CD14-positive monocyte (primary cell): Measurements from ENCODE around the gene LPGAT1. TPM values are rescaled to one million over a fixed set of nuclear protein-coding genes. Genes with fewer than 3 reads are reported as not detected.

Source experiments
- DNase-seq, 3 donors: peaks; one replicate each; pipeline ENCODE4 v3.0.0-alpha.2; 2011 to 2022
- H2AFZ ChIP-seq: 2 replicates; pipeline ENCODE4 v1.6.0; 2012; ENCODE audit warnings: mild to moderate bottlenecking, low read depth, low read length, inconsistent platforms; ENCODE audit not compliant: insufficient read depth, poor library complexity, severe bottlenecking
- H3K27ac ChIP-seq, 2 donors: 1 replicate in 1 of 2; 2 replicates in 1 of 2; pipeline ENCODE4 v1.5.1; 2012 to 2013; ENCODE audit warnings: low read length in 2 of 2, control low read depth in 1 of 2, inconsistent platforms in 1 of 2, low read depth in 1 of 2, mild to moderate bottlenecking in 1 of 2
- H3K27me3 ChIP-seq, 2 donors: one replicate each; pipeline versions ENCODE4 v1.6.0 to v1.6.1; 2011 to 2013; ENCODE audit warnings: low read length in 2 of 2; ENCODE audit not compliant: control insufficient read depth in 2 of 2, insufficient read depth in 2 of 2
- H3K36me3 ChIP-seq, 2 donors: replicated peaks in 1 of 2; 1 replicate in 1 of 2; 2 replicates in 1 of 2; pipeline versions ENCODE4 v1.5.1 to v1.6.1; 2012 to 2013; ENCODE audit warnings: low read length in 2 of 2, control low read depth in 1 of 2, inconsistent platforms in 1 of 2, mild to moderate bottlenecking in 1 of 2; ENCODE audit not compliant: insufficient read depth in 2 of 2, control insufficient read depth in 1 of 2
- H3K4me1 ChIP-seq, 2 donors: 1 replicate in 1 of 2; 2 replicates in 1 of 2; pipeline versions ENCODE4 v1.5.1 to v1.6.1; 2012 to 2013; ENCODE audit warnings: low read length in 2 of 2, control low read depth in 1 of 2, inconsistent platforms in 1 of 2, mild to moderate bottlenecking in 1 of 2, moderate library complexity in 1 of 2; ENCODE audit not compliant: insufficient read depth in 2 of 2, control insufficient read depth in 1 of 2
- H3K4me2 ChIP-seq: replicated peaks from 2 replicates; pipeline ENCODE3; 2012; ENCODE audit warnings: low read length, moderate library complexity, mild to moderate bottlenecking; ENCODE audit not compliant: poor library complexity, severe bottlenecking; ENCODE audit errors: extremely low read depth
- H3K4me3 ChIP-seq, 3 experiments: fragments of 200-600 bp in 1 of 3; sonication (generic) in 1 of 3; replicated peaks in 1 of 3; 1 replicate in 2 of 3; 2 replicates in 1 of 3; pipeline ENCODE4 v1.5.1; 2011 to 2013; ENCODE audit warnings: low read length in 3 of 3, mild to moderate bottlenecking in 3 of 3, control low read depth in 2 of 3, low read depth in 2 of 3, inconsistent platforms in 1 of 3, moderate library complexity in 1 of 3
- H3K79me2 ChIP-seq: 2 replicates; pipeline ENCODE4 v1.6.0; 2012; ENCODE audit warnings: mild to moderate bottlenecking, control low read depth, inconsistent platforms, low read length, moderate library complexity; ENCODE audit not compliant: insufficient read depth
- H3K9ac ChIP-seq: 2 replicates; pipeline ENCODE4 v1.6.0; 2017; ENCODE audit warnings: low read length, mild to moderate bottlenecking; ENCODE audit not compliant: insufficient read depth, poor library complexity, severe bottlenecking
- H3K9me3 ChIP-seq, 2 donors: replicated peaks in 1 of 2; 1 replicate in 1 of 2; 2 replicates in 1 of 2; pipeline versions ENCODE4 v1.5.1 to v1.6.1; 2012 to 2013; ENCODE audit warnings: low read length in 2 of 2, control low read depth in 1 of 2; ENCODE audit not compliant: control insufficient read depth in 1 of 2, insufficient read depth in 1 of 2
- H4K20me1 ChIP-seq: 2 replicates; pipeline ENCODE4 v1.6.0; 2012; ENCODE audit warnings: mild to moderate bottlenecking, low read length, control low read depth, moderate library complexity; ENCODE audit not compliant: insufficient read depth
- H3K27ac Mint-ChIP-seq, 7 donors: one replicate each; pipeline ENCODE4 v1.8.0; 2020; ENCODE audit warnings: mild to moderate bottlenecking in 7 of 7, mixed read lengths in 7 of 7, moderate library complexity in 6 of 7, inconsistent platforms in 2 of 7
- H3K27me3 Mint-ChIP-seq, 3 donors: one replicate each; pipeline ENCODE4 v1.8.0; 2021 to 2022; ENCODE audit warnings: low read depth in 3 of 3, mild to moderate bottlenecking in 3 of 3, mixed read lengths in 3 of 3, moderate library complexity in 3 of 3, inconsistent platforms in 1 of 3
- H3K36me3 Mint-ChIP-seq, 2 donors: one replicate each; pipeline ENCODE4 v1.8.0; 2020; ENCODE audit warnings: mixed read lengths in 2 of 2, inconsistent platforms in 1 of 2, mild to moderate bottlenecking in 1 of 2
- H3K4me1 Mint-ChIP-seq: one replicate; pipeline ENCODE4 v1.8.0; 2020; ENCODE audit warnings: mild to moderate bottlenecking, mixed read lengths
- H3K4me3 Mint-ChIP-seq, 2 donors: one replicate each; pipeline ENCODE4 v1.8.0; 2020; ENCODE audit warnings: mild to moderate bottlenecking in 2 of 2, mixed read lengths in 2 of 2, moderate library complexity in 1 of 2
- H3K9me3 Mint-ChIP-seq, 7 donors: one replicate each; pipeline ENCODE4 v1.8.0; 2020 to 2022; ENCODE audit warnings: mixed read lengths in 7 of 7, mild to moderate bottlenecking in 6 of 7, moderate library complexity in 6 of 7, inconsistent platforms in 2 of 7
- CTCF ChIP-seq: fragments of 200-600 bp; IDR thresholded peaks from one replicate; pipeline ENCODE4 v1.8.0; 2022; ENCODE audit warnings: antibody characterized with exemption, mild to moderate bottlenecking
- WGBS: methylation state at CpG from one replicate; pipeline ENCODE4 v1.1.5; 2013; ENCODE audit warnings: missing lambda C conversion rate; ENCODE audit not compliant: insufficient coverage; 5-methylcytosine and 5-hydroxymethylcytosine counted together
- intact Hi-C, 2 donors: fragments of 100-400 bp; cut with micrococcal nuclease; formaldehyde crosslinking; loops; one replicate each; pipeline versions ENCODE4 v1.15.0 to v1.15.1; 2023
- polyA plus RNA-seq, 3 donors: library from polyadenylated mRNA; depleted of rRNA in 1 of 3; unstranded in 2 of 3; stranded (reverse) in 1 of 3; fragments of 300-500 nt in 2 of 3; fragments of >200 nt in 1 of 3; fragmentation: Illumina TruSeq in 2 of 3; gene quantifications; 1 replicate in 2 of 3; 2 replicates in 1 of 3; pipeline ENCODE4 v1.2.3, GENCODE V29; 2012 to 2021

The LPGAT1 gene
- polyA plus RNA-seq, 3 donors: 19.5 to 52.1 (median 40.2) TPM

GRCh38 chr1:211831558-211832323, 1.2 kb upstream of the LPGAT1 start:
- H3K4me3 Mint-ChIP-seq: peak overlapping the region; percentile 43 to 51
- peaks cover 42% of the 10 kb centered on the region for H3K79me2 ChIP-seq
- intact Hi-C loops: loop anchor here in 1 of 2 donors (2.0 to 10.0 kb wide), 2 partner anchors 103 to 133 kb away; no protein-coding TSS in a partner anchor
- peaks cover 48% of the 10 kb centered on the region for H3K4me1 Mint-ChIP-seq
- peaks cover 0 to 3% of the 10 kb centered on the region in 2 donors for H3K36me3 ChIP-seq
- H3K27ac ChIP-seq: no peak overlapping the region
- peaks cover 6 to 9% of the 10 kb centered on the region in 2 donors for H3K36me3 Mint-ChIP-seq
- DNase-seq: no peak
- no peaks in the 10 kb centered on the region for H3K27me3 ChIP-seq
- no peak overlapping the region for H3K4me2 ChIP-seq
- no peaks in the 10 kb centered on the region for H3K9me3 Mint-ChIP-seq
- no peak overlapping the region for H3K4me3 ChIP-seq
- H3K9ac ChIP-seq: no peak overlapping the region
- 100% methylated on average over 3 of the region's 4 CpGs for WGBS
- TF ChIP-seq CTCF: no peak
- no peaks in the 10 kb centered on the region for H3K9me3 ChIP-seq
- H2AFZ ChIP-seq: no peak overlapping the region
- peaks cover 40 to 49% of the 10 kb centered on the region in 2 donors for H3K4me1 ChIP-seq
- no peak overlapping the region for H3K27ac Mint-ChIP-seq
- peaks cover 23% of the 10 kb centered on the region for H4K20me1 ChIP-seq
- peaks cover 0 to 3% (median 0%) of the 10 kb centered on the region in 3 donors for H3K27me3 Mint-ChIP-seq

GRCh38 chr1:211830055-211830327, 572 bp downstream of the LPGAT1 start:
- peaks cover 0 to 1% (median 0%) of the 10 kb centered on the region in 3 donors for H3K27me3 Mint-ChIP-seq

More at GRCh38 chr1:211830055-211830327, 572 bp downstream of the LPGAT1 start:
- Histone ChIP-seq H3K9ac (peak overlapping the region; percentile 88), H2AFZ (peak overlapping the region; percentile 88), H3K4me1 (peaks cover 41 to 57% of the 10 kb centered on the region in 2 donors), H3K27ac (peak overlapping the region; percentile 5 to 78), H3K4me2 (peak overlapping the region; percentile 94), H3K79me2 (peaks cover 59% of the 10 kb centered on the region), H4K20me1 (peaks cover 30% of the 10 kb centered on the region), H3K9me3 (no peaks in the 10 kb centered on the region), H3K4me3 (peak overlapping the region; percentile 53 to 99 (median 81)), H3K27me3 (no peaks in the 10 kb centered on the region), H3K36me3 (peaks cover 5 to 7% of the 10 kb centered on the region in 2 donors)
- peaks cover 50% of the 10 kb centered on the region for H3K4me1 Mint-ChIP-seq
- peak overlapping the region; percentile 89 to 95 (median 92) for H3K27ac Mint-ChIP-seq
- DNase-seq: no peak
- TF ChIP-seq CTCF: no peak
- H3K36me3 Mint-ChIP-seq: peaks cover 13 to 15% of the 10 kb centered on the region in 2 donors
- H3K4me3 Mint-ChIP-seq: peak overlapping the region; percentile 89 to 97
- intact Hi-C loops: loop anchor here in 1 of 2 donors (2.0 to 10.0 kb wide), 2 partner anchors 105 to 131 kb away; no protein-coding TSS in a partner anchor
- under 1% methylated on average over 43 of the region's 45 CpGs for WGBS
- H3K9me3 Mint-ChIP-seq: no peaks in the 10 kb centered on the region
